ENCODE results near the gene GRAMD2B. TPM values are rescaled to one million over a fixed set of nuclear protein-coding genes. Genes with fewer than 3 reads are reported as not detected.

The GRAMD2B gene
- total RNA-seq, 1 donor from 2014 or later, result 7.1 TPM

- TF ChIP-seq CTCF (conservative IDR thresholded peaks at IDR 0.05), result no peak
- no peaks in the 10 kb centered on the region for H3K27me3 Mint-ChIP-seq (ENCODE audit: low read depth)
- H3K27ac Mint-ChIP-seq (ENCODE audit: unreplicated experiment), result no peak overlapping the region
- H3K4me1 Mint-ChIP-seq, result no peaks in the 10 kb centered on the region
- H3K4me3 Mint-ChIP-seq, result no peak overlapping the region
- peaks cover 13% of the 10 kb centered on the region for H3K36me3 Mint-ChIP-seq (ENCODE audit: low read depth)
- H3K9me3 Mint-ChIP-seq, result peaks cover 19% of the 10 kb centered on the region
- no peak for DNase-seq (ENCODE audit: low read depth, low spot score)
Measured at GRCh38 chr5:126383246-126383645, 40.0 kb upstream of the GRAMD2B start.

GRCh38 chr5:126383776-126384175 is 39.4 kb upstream of the GRAMD2B start:
- Mint-ChIP-seq H3K4me1 (no peaks in the 10 kb centered on the region), H3K9me3 (peaks cover 19% of the 10 kb centered on the region), H3K4me3 (no peak overlapping the region), H3K27me3 (ENCODE audit: low read depth) (no peaks in the 10 kb centered on the region), H3K27ac (ENCODE audit: unreplicated experiment) (no peak overlapping the region), H3K36me3 (ENCODE audit: low read depth) (peaks cover 13% of the 10 kb centered on the region)
- no peak for TF ChIP-seq CTCF (conservative IDR thresholded peaks at IDR 0.05)
- no peak for DNase-seq (ENCODE audit: low read depth, low spot score)

GRCh38 chr5:126384985-126385384 is 38.2 kb upstream of the GRAMD2B start:
- no peaks in the 10 kb centered on the region for H3K4me1 Mint-ChIP-seq
- peaks cover 13% of the 10 kb centered on the region for H3K36me3 Mint-ChIP-seq (ENCODE audit: low read depth)
- no peak overlapping the region for H3K27ac Mint-ChIP-seq (ENCODE audit: unreplicated experiment)
- TF ChIP-seq CTCF (conservative IDR thresholded peaks at IDR 0.05), result no peak
- no peaks in the 10 kb centered on the region for H3K27me3 Mint-ChIP-seq (ENCODE audit: low read depth)
- H3K9me3 Mint-ChIP-seq, result peaks cover 15% of the 10 kb centered on the region
- H3K4me3 Mint-ChIP-seq, result no peak overlapping the region
- no peak for DNase-seq (ENCODE audit: low read depth, low spot score)

GRCh38 chr5:126385524-126386502 is 37.4 kb upstream of the GRAMD2B start:
- H3K4me3 Mint-ChIP-seq, result no peak overlapping the region
- DNase-seq (ENCODE audit: low read depth, low spot score), result no peak
- peaks cover 11% of the 10 kb centered on the region for H3K9me3 Mint-ChIP-seq
- H3K36me3 Mint-ChIP-seq (ENCODE audit: low read depth), result peaks cover 8% of the 10 kb centered on the region
- no peaks in the 10 kb centered on the region for H3K4me1 Mint-ChIP-seq
- H3K27me3 Mint-ChIP-seq (ENCODE audit: low read depth), result no peaks in the 10 kb centered on the region
- H3K27ac Mint-ChIP-seq (ENCODE audit: unreplicated experiment), result no peak overlapping the region
- TF ChIP-seq CTCF (conservative IDR thresholded peaks at IDR 0.05), result no peak

- Mint-ChIP-seq H3K36me3 (ENCODE audit: low read depth) (no peaks in the 10 kb centered on the region), H3K27ac (ENCODE audit: unreplicated experiment) (no peak overlapping the region), H3K9me3 (peaks cover 2% of the 10 kb centered on the region), H3K4me1 (no peaks in the 10 kb centered on the region), H3K4me3 (no peak overlapping the region), H3K27me3 (ENCODE audit: low read depth) (no peaks in the 10 kb centered on the region)
- TF ChIP-seq CTCF (conservative IDR thresholded peaks at IDR 0.05), result no peak
- DNase-seq (ENCODE audit: low read depth, low spot score), result no peak
Measured at GRCh38 chr5:126389179-126389578, 34.0 kb upstream of the GRAMD2B start.

Measured in neural crest cell (in vitro differentiated cells).